Nephron progenitor cell (in vitro differentiated cells): Measurements from ENCODE around the gene LDAF1.
A peak's percentile ranks its signal among the peaks of the same experiment; 100 is the strongest.
"Not testable (repeated sequence)": the region's sequence is repeated elsewhere in the genome, so short reads cannot be mapped to it uniquely, and the experiment has no call there.

ENCODE experiments used
- DNase-seq: peaks from one replicate; pipeline ENCODE4 v3.0.0; 2021
- H3K27ac Mint-ChIP-seq: 2 replicates; pipeline ENCODE4 v1.8.0; 2021; ENCODE audit warnings: mild to moderate bottlenecking, moderate library complexity, mixed read lengths
- H3K27me3 Mint-ChIP-seq: 2 replicates; pipeline ENCODE4 v1.8.0; 2021; ENCODE audit warnings: mild to moderate bottlenecking, low read depth, mixed read lengths; ENCODE audit not compliant: poor library complexity
- H3K36me3 Mint-ChIP-seq: 2 replicates; pipeline ENCODE4 v1.8.0; 2021; ENCODE audit warnings: low read depth, mixed read lengths
- H3K4me1 Mint-ChIP-seq: 2 replicates; pipeline ENCODE4 v1.8.0; 2021; ENCODE audit warnings: mixed read lengths
- H3K4me3 Mint-ChIP-seq: 2 replicates; pipeline ENCODE4 v1.8.0; 2021; ENCODE audit warnings: mild to moderate bottlenecking, moderate library complexity, mixed read lengths
- H3K9me3 Mint-ChIP-seq: 2 replicates; pipeline ENCODE4 v1.8.0; 2021; ENCODE audit warnings: mild to moderate bottlenecking, moderate library complexity, mixed read lengths
- CTCF ChIP-seq: fragments of 200-600 bp; sonication (generic); IDR thresholded peaks from 2 replicates; pipeline ENCODE4 v1.5.0; 2021; ENCODE audit warnings: antibody characterized with exemption

Gene LDAF1

GRCh38 chr16:21156011-21156410 is 2.5 kb upstream of the LDAF1 start:
- H3K27ac Mint-ChIP-seq, H3K9me3 Mint-ChIP-seq, DNase-seq, H3K36me3 Mint-ChIP-seq, H3K4me3 Mint-ChIP-seq: not testable (repeated sequence)
- H3K4me1 Mint-ChIP-seq, result peaks cover 21% of the 10 kb centered on the region
- peaks cover 17% of the 10 kb centered on the region for H3K27me3 Mint-ChIP-seq

- Mint-ChIP-seq H3K36me3 (peaks cover 12% of the 10 kb centered on the region), H3K9me3 (no peaks in the 10 kb centered on the region), H3K4me3 (no peak overlapping the region), H3K4me1 (peaks cover 21% of the 10 kb centered on the region), H3K27ac (no peak overlapping the region), H3K27me3 (peaks cover 15% of the 10 kb centered on the region)
- TF ChIP-seq CTCF, result peak; percentile 56
- DNase-seq, result peak; percentile 37
Measured at GRCh38 chr16:21156767-21157467, 1.6 kb upstream of the LDAF1 start.

- DNase-seq, result no peak
- Mint-ChIP-seq H3K27ac (no peak overlapping the region), H3K36me3 (peaks cover 16% of the 10 kb centered on the region), H3K9me3 (no peaks in the 10 kb centered on the region), H3K27me3 (peaks cover 12% of the 10 kb centered on the region), H3K4me3 (peak overlapping the region; percentile 91), H3K4me1 (peaks cover 21% of the 10 kb centered on the region)
- no peak for TF ChIP-seq CTCF
Measured at GRCh38 chr16:21157632-21158031, 842 bp upstream of the LDAF1 start.

GRCh38 chr16:21159281-21159951 is 942 bp downstream of the LDAF1 start:
- H3K27me3 Mint-ChIP-seq, result peaks cover 12% of the 10 kb centered on the region
- peak overlapping the region; percentile 91 for H3K4me3 Mint-ChIP-seq
- H3K27ac Mint-ChIP-seq, result peak overlapping the region; percentile 9
- no peaks in the 10 kb centered on the region for H3K9me3 Mint-ChIP-seq
- H3K36me3 Mint-ChIP-seq, result peaks cover 29% of the 10 kb centered on the region
- TF ChIP-seq CTCF, result no peak
- peak; percentile 55 for DNase-seq
- H3K4me1 Mint-ChIP-seq, result peaks cover 25% of the 10 kb centered on the region

GRCh38 chr16:21160276-21160675 is 1.8 kb downstream of the LDAF1 start:
- no peak overlapping the region for H3K27ac Mint-ChIP-seq
- H3K4me3 Mint-ChIP-seq, result no peak overlapping the region
- H3K4me1 Mint-ChIP-seq, result peaks cover 25% of the 10 kb centered on the region
- peaks cover 37% of the 10 kb centered on the region for H3K36me3 Mint-ChIP-seq
- DNase-seq, result no peak
- peaks cover 12% of the 10 kb centered on the region for H3K27me3 Mint-ChIP-seq
- no peaks in the 10 kb centered on the region for H3K9me3 Mint-ChIP-seq
- TF ChIP-seq CTCF, result no peak

GRCh38 chr16:21161211-21161610 is 2.7 kb downstream of the LDAF1 start:
- H3K27me3 Mint-ChIP-seq, result peaks cover 12% of the 10 kb centered on the region
- no peak overlapping the region for H3K4me3 Mint-ChIP-seq
- H3K36me3 Mint-ChIP-seq, result peaks cover 37% of the 10 kb centered on the region
- TF ChIP-seq CTCF, result no peak
- H3K9me3 Mint-ChIP-seq, result no peaks in the 10 kb centered on the region
- no peak overlapping the region for H3K27ac Mint-ChIP-seq
- H3K4me1 Mint-ChIP-seq, result peaks cover 25% of the 10 kb centered on the region
- no peak for DNase-seq
